Progenitor cell of endocrine pancreas (in vitro differentiated cells): ENCODE measurements around the gene TCF12. TPM values are rescaled to one million over a fixed set of nuclear protein-coding genes. Genes with fewer than 3 reads are reported as not detected.
A peak's percentile ranks its signal among the peaks of the same experiment; 100 is the strongest.

Experiments
- DNase-seq: peaks from one replicate; pipeline ENCODE4 v3.0.0; 2021; ENCODE audit warnings: low spot score; ENCODE audit not compliant: unreplicated experiment
- H3K27ac Mint-ChIP-seq: 2 replicates; pipeline ENCODE4 v1.8.0; 2021; ENCODE audit warnings: mild to moderate bottlenecking, moderate library complexity, mixed read lengths
- H3K27me3 Mint-ChIP-seq: 2 replicates; pipeline ENCODE4 v1.8.0; 2021; ENCODE audit warnings: mixed read lengths
- H3K36me3 Mint-ChIP-seq: 2 replicates; pipeline ENCODE4 v1.8.0; 2022; ENCODE audit warnings: mixed read lengths; ENCODE audit not compliant: insufficient read depth
- H3K4me1 Mint-ChIP-seq: 2 replicates; pipeline ENCODE4 v1.8.0; 2021; ENCODE audit warnings: low read depth, mixed read lengths
- H3K4me3 Mint-ChIP-seq: 2 replicates; pipeline ENCODE4 v1.8.0; 2021; ENCODE audit warnings: low read depth, mild to moderate bottlenecking, moderate library complexity, mixed read lengths
- H3K9me3 Mint-ChIP-seq: 2 replicates; pipeline ENCODE4 v1.8.0; 2021; ENCODE audit warnings: low read depth, mixed read lengths
- CTCF ChIP-seq: fragments of 200-600 bp; sonication (generic); IDR thresholded peaks from one replicate; pipeline ENCODE4 v1.5.0; 2021; ENCODE audit warnings: antibody characterized with exemption, mild to moderate bottlenecking; ENCODE audit not compliant: unreplicated experiment
- total RNA-seq: library from RNA; stranded (reverse); gene quantifications from 2 replicates; pipeline ENCODE4 v1.2.1, GENCODE V29; 2021

TCF12 gene
- total RNA-seq, 1 donor from 2014 or later = 164 TPM

- Mint-ChIP-seq H3K27me3 (no peaks in the 10 kb centered on the region), H3K27ac (no peak overlapping the region)
- no peak for TF ChIP-seq CTCF
Measured at GRCh38 chr15:56915888-56916287, 2.6 kb upstream of the TCF12 start.

GRCh38 chr15:56916825-56917477 is 1.5 kb upstream of the TCF12 start:
- Mint-ChIP-seq H3K27ac (peak overlapping the region; percentile 95), H3K27me3 (no peaks in the 10 kb centered on the region), H3K36me3 (peaks cover 22% of the 10 kb centered on the region), H3K4me3 (peak overlapping the region; percentile 81), H3K4me1 (peaks cover 21% of the 10 kb centered on the region), H3K9me3 (peaks cover 5% of the 10 kb centered on the region)
- no peak for TF ChIP-seq CTCF
- DNase-seq = no peak

More at GRCh38 chr15:56915888-56916287, 2.6 kb upstream of the TCF12 start:
- DNase-seq = no peak
- Mint-ChIP-seq H3K4me1 (peaks cover 21% of the 10 kb centered on the region), H3K4me3 (peak overlapping the region; percentile 41), H3K36me3 (peaks cover 22% of the 10 kb centered on the region), H3K9me3 (peaks cover 5% of the 10 kb centered on the region)

- Mint-ChIP-seq H3K4me3 (peak overlapping the region; percentile 81), H3K4me1 (peaks cover 24% of the 10 kb centered on the region), H3K27me3 (no peaks in the 10 kb centered on the region), H3K36me3 (peaks cover 22% of the 10 kb centered on the region), H3K27ac (peak overlapping the region; percentile 95), H3K9me3 (peaks cover 5% of the 10 kb centered on the region)
- TF ChIP-seq CTCF = no peak
- DNase-seq = no peak
Measured at GRCh38 chr15:56917652-56918045, 795 bp upstream of the TCF12 start.

GRCh38 chr15:56919031-56919608 is 676 bp downstream of the TCF12 start:
- peaks cover 35% of the 10 kb centered on the region for H3K4me1 Mint-ChIP-seq
- no peak for TF ChIP-seq CTCF
- H3K9me3 Mint-ChIP-seq = peaks cover 5% of the 10 kb centered on the region
- peak; percentile 54 for DNase-seq
- H3K36me3 Mint-ChIP-seq = peaks cover 27% of the 10 kb centered on the region
- H3K4me3 Mint-ChIP-seq = peak overlapping the region; percentile 91
- no peaks in the 10 kb centered on the region for H3K27me3 Mint-ChIP-seq
- H3K27ac Mint-ChIP-seq = peak overlapping the region; percentile 92

GRCh38 chr15:56919609-56920366 is 1.3 kb downstream of the TCF12 start:
- peak overlapping the region; percentile 95 for H3K27ac Mint-ChIP-seq
- H3K4me3 Mint-ChIP-seq = peak overlapping the region; percentile 91
- H3K36me3 Mint-ChIP-seq = peaks cover 29% of the 10 kb centered on the region
- no peak for DNase-seq
- no peak for TF ChIP-seq CTCF
- no peaks in the 10 kb centered on the region for H3K27me3 Mint-ChIP-seq
- peaks cover 37% of the 10 kb centered on the region for H3K4me1 Mint-ChIP-seq
- H3K9me3 Mint-ChIP-seq = peaks cover 5% of the 10 kb centered on the region
